GM12878 (cell line): ENCODE measurements around the gene METTL13.

Experiments
- CEBPB ChIP-seq, 2 experiments: fragments of 150-350 bp in 1 of 2; IDR thresholded peaks; 2 replicates each; pipeline ENCODE4 v1.6.1; 2012 to 2014; ENCODE audit warnings: low read depth in 2 of 2, low read length in 2 of 2, borderline replicate concordance in 1 of 2, inconsistent platforms in 1 of 2
- POLR2AphosphoS5 ChIP-seq: IDR thresholded peaks from 2 replicates; pipeline ENCODE4 v1.6.1; 2011; ENCODE audit warnings: mild to moderate bottlenecking, low read length, inconsistent platforms
- SREBF2 ChIP-seq: IDR thresholded peaks from 2 replicates; pipeline ENCODE4 v1.6.1; 2012; ENCODE audit warnings: mild to moderate bottlenecking, low read length
- TF ChIP-seq, protein P1 (sequence below), 3 experiments: IDR thresholded peaks in 2 of 3; conservative IDR thresholded peaks in 1 of 3; 2 replicates each; pipeline ENCODE4 v1.5.1; 2011; ENCODE audit warnings: low read depth in 3 of 3, low read length in 3 of 3, mild to moderate bottlenecking in 3 of 3, control low read depth in 2 of 3, moderate library complexity in 2 of 3, inconsistent platforms in 1 of 3, mixed read lengths in 1 of 3; ENCODE audit not compliant: control insufficient read depth in 2 of 3, insufficient read depth in 1 of 3; ENCODE audit errors: extremely low read depth in 1 of 3

DNA sequence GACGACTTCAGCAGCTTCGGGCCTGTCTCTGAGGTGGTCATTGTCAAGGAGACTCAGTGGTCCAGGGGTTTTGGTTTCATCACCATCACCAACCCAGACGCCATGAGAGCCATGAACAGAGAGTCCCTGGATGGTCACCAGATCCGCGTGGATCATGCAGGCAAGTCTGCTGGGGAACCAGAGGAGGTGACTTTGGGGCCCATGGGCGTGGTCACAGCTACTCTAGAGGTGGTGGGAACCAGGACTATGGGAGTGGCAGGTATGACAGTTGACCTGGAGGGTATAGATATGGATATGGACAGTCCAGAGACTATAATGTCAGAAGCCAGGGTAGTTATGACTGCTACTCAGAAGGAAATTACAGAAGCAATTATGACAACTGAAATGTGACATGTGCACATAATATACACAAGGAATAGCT, 19.3 kb upstream of the METTL13 start:
- TF ChIP-seq, protein P1, sequence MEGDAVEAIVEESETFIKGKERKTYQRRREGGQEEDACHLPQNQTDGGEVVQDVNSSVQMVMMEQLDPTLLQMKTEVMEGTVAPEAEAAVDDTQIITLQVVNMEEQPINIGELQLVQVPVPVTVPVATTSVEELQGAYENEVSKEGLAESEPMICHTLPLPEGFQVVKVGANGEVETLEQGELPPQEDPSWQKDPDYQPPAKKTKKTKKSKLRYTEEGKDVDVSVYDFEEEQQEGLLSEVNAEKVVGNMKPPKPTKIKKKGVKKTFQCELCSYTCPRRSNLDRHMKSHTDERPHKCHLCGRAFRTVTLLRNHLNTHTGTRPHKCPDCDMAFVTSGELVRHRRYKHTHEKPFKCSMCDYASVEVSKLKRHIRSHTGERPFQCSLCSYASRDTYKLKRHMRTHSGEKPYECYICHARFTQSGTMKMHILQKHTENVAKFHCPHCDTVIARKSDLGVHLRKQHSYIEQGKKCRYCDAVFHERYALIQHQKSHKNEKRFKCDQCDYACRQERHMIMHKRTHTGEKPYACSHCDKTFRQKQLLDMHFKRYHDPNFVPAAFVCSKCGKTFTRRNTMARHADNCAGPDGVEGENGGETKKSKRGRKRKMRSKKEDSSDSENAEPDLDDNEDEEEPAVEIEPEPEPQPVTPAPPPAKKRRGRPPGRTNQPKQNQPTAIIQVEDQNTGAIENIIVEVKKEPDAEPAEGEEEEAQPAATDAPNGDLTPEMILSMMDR (IDR thresholded peaks at IDR 0.05 in 2 of 3, conservative IDR thresholded peaks at IDR 0.05 in 1 of 3; ENCODE audit: control insufficient read depth in 2 of 3, extremely low read depth in 1 of 3, insufficient read depth in 1 of 3, low read depth in 3 of 3, low read length in 3 of 3): no peak
- no peak for TF ChIP-seq CEBPB (IDR thresholded peaks at IDR 0.05; ENCODE audit: borderline replicate concordance in 1 of 2, low read depth in 2 of 2, low read length in 2 of 2)
- TF ChIP-seq POLR2AphosphoS5: no peak
- no peak for TF ChIP-seq SREBF2
